DND-41 (cell line): ENCODE data around the gene TMEM203.

Source experiments
- EZH2 ChIP-seq: IDR thresholded peaks from 3 replicates; pipeline ENCODE4 v1.6.1; 2012; ENCODE audit warnings: borderline replicate concordance, low read depth, mild to moderate bottlenecking, moderate library complexity, low read length, inconsistent platforms; ENCODE audit not compliant: severe bottlenecking
- TF ChIP-seq, protein P1 (sequence below): IDR thresholded peaks from 2 replicates; pipeline ENCODE4 v1.5.1; 2012; ENCODE audit warnings: borderline replicate concordance, low read length, moderate library complexity, mild to moderate bottlenecking; ENCODE audit not compliant: poor library complexity, severe bottlenecking; ENCODE audit errors: extremely low read depth

DNA sequence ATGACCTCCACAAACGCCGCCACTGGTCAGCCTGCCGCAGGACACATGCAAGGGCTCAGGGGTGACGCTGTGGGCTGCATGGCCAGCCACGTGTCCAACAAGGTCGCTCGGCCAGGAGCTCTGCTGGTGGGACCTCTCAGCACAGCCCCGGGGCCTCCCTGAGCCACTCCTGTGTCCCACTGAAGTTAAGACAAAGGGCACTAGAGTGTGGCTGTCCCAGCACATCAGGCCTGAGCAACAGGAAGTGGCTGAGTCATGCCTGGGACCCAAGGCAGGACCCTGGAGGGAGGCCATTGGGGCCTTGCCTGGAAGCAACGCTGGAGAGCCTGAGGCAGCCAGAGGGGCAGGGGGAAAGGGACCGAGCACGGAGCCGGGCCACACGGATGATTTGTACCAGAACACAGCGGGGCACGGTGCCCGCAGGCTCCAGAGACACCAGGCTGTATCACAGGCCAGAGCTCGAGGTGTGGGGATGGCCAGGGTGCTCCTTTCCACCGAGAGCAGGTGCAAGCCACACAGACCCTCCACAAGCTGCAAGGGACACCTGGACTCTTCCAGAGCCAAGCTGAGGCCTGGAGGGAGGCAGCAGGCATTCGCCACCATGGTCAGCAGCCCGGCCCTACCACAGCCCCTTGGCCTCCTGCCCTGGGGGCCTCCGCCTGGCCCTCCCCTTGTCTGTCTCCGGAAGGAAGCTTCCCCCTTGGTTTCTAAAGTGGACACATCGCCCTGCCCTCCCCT lies 27.1 kb downstream of the TMEM203 start:
- TF ChIP-seq, protein P1, sequence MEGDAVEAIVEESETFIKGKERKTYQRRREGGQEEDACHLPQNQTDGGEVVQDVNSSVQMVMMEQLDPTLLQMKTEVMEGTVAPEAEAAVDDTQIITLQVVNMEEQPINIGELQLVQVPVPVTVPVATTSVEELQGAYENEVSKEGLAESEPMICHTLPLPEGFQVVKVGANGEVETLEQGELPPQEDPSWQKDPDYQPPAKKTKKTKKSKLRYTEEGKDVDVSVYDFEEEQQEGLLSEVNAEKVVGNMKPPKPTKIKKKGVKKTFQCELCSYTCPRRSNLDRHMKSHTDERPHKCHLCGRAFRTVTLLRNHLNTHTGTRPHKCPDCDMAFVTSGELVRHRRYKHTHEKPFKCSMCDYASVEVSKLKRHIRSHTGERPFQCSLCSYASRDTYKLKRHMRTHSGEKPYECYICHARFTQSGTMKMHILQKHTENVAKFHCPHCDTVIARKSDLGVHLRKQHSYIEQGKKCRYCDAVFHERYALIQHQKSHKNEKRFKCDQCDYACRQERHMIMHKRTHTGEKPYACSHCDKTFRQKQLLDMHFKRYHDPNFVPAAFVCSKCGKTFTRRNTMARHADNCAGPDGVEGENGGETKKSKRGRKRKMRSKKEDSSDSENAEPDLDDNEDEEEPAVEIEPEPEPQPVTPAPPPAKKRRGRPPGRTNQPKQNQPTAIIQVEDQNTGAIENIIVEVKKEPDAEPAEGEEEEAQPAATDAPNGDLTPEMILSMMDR: no peak
- TF ChIP-seq EZH2: no peak
